Heart right ventricle (tissue), 16 donors: Measurements from ENCODE around the gene NFATC1. TPM values are rescaled to one million over a fixed set of nuclear protein-coding genes. Genes with fewer than 3 reads are reported as not detected.

Experiments used
- ATAC-seq, 8 donors: fragments of 200-7000 bp; cut with Tn5 transposase; one replicate each; pipeline ENCODE4 v1.9.1; 2020; ENCODE audit warnings: mild to moderate bottlenecking in 8 of 8, moderate library complexity in 8 of 8, moderate number of reproducible peaks in 1 of 8
- DNase-seq, 2 donors: peaks; one replicate each; pipeline ENCODE4 v3.0.0-alpha.2; 2020
- H3K27ac ChIP-seq, 10 donors: fragments of 200-600 bp; sonication (generic) in 2 of 10; one replicate each; pipeline versions ENCODE4 v1.5.0 to v1.8.0; 2020 to 2022; ENCODE audit warnings: mild to moderate bottlenecking in 3 of 10
- H3K27me3 ChIP-seq, 7 donors: fragments of 200-600 bp; one replicate each; pipeline ENCODE4 v1.8.0; 2021 to 2022; ENCODE audit warnings: mild to moderate bottlenecking in 2 of 7
- H3K36me3 ChIP-seq, 9 donors: fragments of 200-600 bp; sonication (generic) in 1 of 9; one replicate each; pipeline versions ENCODE4 v1.5.0 to v1.8.0; 2020 to 2022; ENCODE audit warnings: mild to moderate bottlenecking in 2 of 9
- H3K4me1 ChIP-seq, 9 donors: fragments of 200-600 bp; sonication (generic) in 1 of 9; one replicate each; pipeline versions ENCODE4 v1.5.0 to v1.8.0; 2020 to 2022; ENCODE audit warnings: mild to moderate bottlenecking in 4 of 9
- H3K4me3 ChIP-seq, 10 donors: fragments of 200-600 bp; sonication (generic) in 2 of 10; one replicate each; pipeline versions ENCODE4 v1.5.0 to v1.8.0; 2020 to 2022; ENCODE audit warnings: mild to moderate bottlenecking in 7 of 10, moderate library complexity in 2 of 10
- H3K9me3 ChIP-seq, 11 donors: fragments of 200-600 bp in 10 of 11; sonication (generic) in 2 of 11; one replicate each; pipeline versions ENCODE4 v1.5.0 to v1.8.0; 2013 to 2022; ENCODE audit warnings: mild to moderate bottlenecking in 2 of 11, control low read depth in 1 of 11, moderate library complexity in 1 of 11
- WGBS, 2 donors: extraction: QIAGEN DNeasy Blood & Tissue Kit; methylation state at CpG; one replicate each; pipeline ENCODE4 v1.1.7; 2013; ENCODE audit warnings: inconsistent platforms in 1 of 2; 5-methylcytosine and 5-hydroxymethylcytosine counted together
- intact Hi-C, 10 donors: fragments of 100-400 bp; cut with DNase I; formaldehyde crosslinking; loops; one replicate each; pipeline versions ENCODE4 v1.11.1 to v1.14.2; 2022
- polyA plus RNA-seq, 2 donors: library from polyadenylated mRNA; stranded (reverse); fragments of 200-250 nt; gene quantifications; one replicate each; pipeline ENCODE4 v1.2.3, GENCODE V29; 2013
- total RNA-seq, 10 donors: library from RNA; stranded (reverse); fragmentation: NEBNext Ultra II Directional in 3 of 10; extraction: Animal tissue kit (Norgen Biotek cat#: 25700) in 3 of 10; gene quantifications; one replicate each; pipeline versions ENCODE4 v1.2.1 to v1.2.4, GENCODE V29; 2021 to 2023
- TF ChIP-seq, protein P1 (sequence below), 9 donors: fragments of 200-600 bp; sonication (generic) in 2 of 9; IDR thresholded peaks; one replicate each; pipeline versions ENCODE4 v1.5.0 to v1.8.0; 2021 to 2022; ENCODE audit warnings: antibody characterized with exemption in 9 of 9, mild to moderate bottlenecking in 5 of 9, moderate library complexity in 1 of 9
- donor health status: Arrhythmogenic right ventricular cardiomyopathy.
- donor health status: ischemic (EF 13 %, LVEDD 7.1; RV severe dilation, severe dysfunction).
- donor health status: healthy with polysubstance abuse.
- donor health status: DM: no; HTN: yes; CAD: no.
- donor health status: DM: no; HTN: no; CAD: no.
- donor health status: ischemic (EF 25% LVEDD 6.9; RV normal size, moderate dysfunction).
- donor health status: ischemic (EF 25% LVEDD 5.7; RV mildly dilated, moderate dysfunction).
- donor health status: healthy.
- donor health status: DM: yes; HTN: yes; CAD: no.
- donor health status: Ischemic cardiomyopathy.
- donor health status: ischemic (EF 35%, LVEDD 5.7; RV mildly dilated, moderate dysfunction).
- donor health status: nonischemic (EF 11% LVEDD 7.7; RV severe dilation, severe dysfunction).
- donor health status: DM: yes; HTN: yes; CAD: no.
- donor health status: PGD.
- donor health status: ischemic (EF 29% LVEDD 5.4; RV normal size, mild dysfunction).
- donor health status: nonischemic (EF 23%, LVEDD 6.1; RV moderate dilation, normal function).

Gene NFATC1
- total and polyA plus RNA-seq, 12 donors, result 6.3 to 23.8 (median 18.6) TPM

DNA sequence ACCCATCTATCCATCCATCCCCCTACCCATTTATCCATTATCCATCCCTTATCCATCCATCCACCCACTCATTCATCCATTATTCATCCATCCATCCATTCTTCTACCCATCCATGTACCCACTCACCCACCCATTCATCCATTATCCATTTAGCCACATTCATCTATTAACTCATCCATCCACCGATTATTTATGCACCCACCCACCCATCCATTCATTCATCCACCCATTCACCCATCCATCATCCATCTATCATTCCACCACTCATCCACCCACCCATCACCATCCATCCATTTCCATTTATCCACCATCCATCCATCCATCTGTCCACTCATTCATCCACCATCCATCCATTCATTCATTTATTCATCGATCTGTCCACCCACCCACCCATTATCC, 146.5 kb downstream of the NFATC1 start:
- H3K36me3 ChIP-seq, result no peaks in the 10 kb centered on the region
- TF ChIP-seq, protein P1, sequence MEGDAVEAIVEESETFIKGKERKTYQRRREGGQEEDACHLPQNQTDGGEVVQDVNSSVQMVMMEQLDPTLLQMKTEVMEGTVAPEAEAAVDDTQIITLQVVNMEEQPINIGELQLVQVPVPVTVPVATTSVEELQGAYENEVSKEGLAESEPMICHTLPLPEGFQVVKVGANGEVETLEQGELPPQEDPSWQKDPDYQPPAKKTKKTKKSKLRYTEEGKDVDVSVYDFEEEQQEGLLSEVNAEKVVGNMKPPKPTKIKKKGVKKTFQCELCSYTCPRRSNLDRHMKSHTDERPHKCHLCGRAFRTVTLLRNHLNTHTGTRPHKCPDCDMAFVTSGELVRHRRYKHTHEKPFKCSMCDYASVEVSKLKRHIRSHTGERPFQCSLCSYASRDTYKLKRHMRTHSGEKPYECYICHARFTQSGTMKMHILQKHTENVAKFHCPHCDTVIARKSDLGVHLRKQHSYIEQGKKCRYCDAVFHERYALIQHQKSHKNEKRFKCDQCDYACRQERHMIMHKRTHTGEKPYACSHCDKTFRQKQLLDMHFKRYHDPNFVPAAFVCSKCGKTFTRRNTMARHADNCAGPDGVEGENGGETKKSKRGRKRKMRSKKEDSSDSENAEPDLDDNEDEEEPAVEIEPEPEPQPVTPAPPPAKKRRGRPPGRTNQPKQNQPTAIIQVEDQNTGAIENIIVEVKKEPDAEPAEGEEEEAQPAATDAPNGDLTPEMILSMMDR (IDR thresholded peaks at IDR 0.05), result no peak
- H3K27ac ChIP-seq, result no peak overlapping the region
- ATAC-seq (no peak), DNase-seq (no peak)
- H3K27me3 ChIP-seq, result peaks cover 0 to 16% (median 0%) of the 10 kb centered on the region in 7 donors
- 93 to 99% methylated on average over 2 of the region's 2 CpGs for WGBS, 2 donors
- intact Hi-C loops, result no loop called here
- H3K4me3 ChIP-seq, result no peak overlapping the region
- H3K4me1 ChIP-seq, result peaks cover 0 to 10% (median 4%) of the 10 kb centered on the region in 9 donors
- H3K9me3 ChIP-seq, result peaks cover 0 to 16% (median 0%) of the 10 kb centered on the region in 11 donors

GRCh38 chr18:79542876-79543750, 147.4 kb downstream of the NFATC1 start:
- Histone ChIP-seq H3K27me3 (peaks cover 0 to 25% (median 0%) of the 10 kb centered on the region in 7 donors), H3K27ac (no peak overlapping the region), H3K9me3 (peaks cover 0 to 8% (median 0%) of the 10 kb centered on the region in 11 donors), H3K4me1 (peaks cover 0 to 10% (median 4%) of the 10 kb centered on the region in 9 donors), H3K4me3 (no peak overlapping the region), H3K36me3 (no peaks in the 10 kb centered on the region)
- 82 to 84% methylated on average over 15 of the region's 15 CpGs for WGBS, 2 donors
- DNase-seq (no peak), ATAC-seq (peak in 7 of 8 donors; percentile 56 to 92 (median 76))
- TF ChIP-seq, protein P1 (IDR thresholded peaks at IDR 0.05), result no peak
- intact Hi-C loops, result no loop called here

DNA sequence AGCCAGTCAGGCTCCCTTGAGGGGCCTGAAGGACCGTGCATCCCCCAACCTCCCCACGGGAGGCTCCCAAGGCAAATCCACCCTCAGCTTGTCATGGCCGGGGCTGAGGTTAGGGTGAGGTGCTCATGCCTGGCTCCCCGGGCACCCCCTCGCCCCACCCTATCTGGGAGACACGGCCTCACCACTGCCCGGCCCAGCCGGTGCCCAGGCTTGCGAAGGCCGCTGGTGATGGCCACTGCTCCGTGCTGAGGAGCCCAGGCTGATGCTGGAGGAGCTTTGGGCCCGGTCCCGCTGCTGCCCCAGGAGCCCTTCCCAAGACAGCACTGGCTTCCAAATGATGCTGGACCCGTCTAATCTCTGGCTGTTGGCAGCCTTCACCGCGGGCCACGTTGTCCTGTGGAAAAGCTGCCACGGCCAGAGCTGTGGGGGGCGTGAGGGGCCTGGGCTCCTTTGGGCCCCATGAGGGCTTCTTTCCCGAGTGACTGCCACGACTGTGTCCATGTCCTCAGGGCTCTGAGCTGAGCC, 148.2 kb downstream of the NFATC1 start:
- TF ChIP-seq, protein P1 (IDR thresholded peaks at IDR 0.05), result no peak
- no peak overlapping the region for H3K27ac ChIP-seq
- no peaks in the 10 kb centered on the region for H3K36me3 ChIP-seq
- H3K4me3 ChIP-seq, result no peak overlapping the region
- 71 to 82% methylated on average over 21 of the region's 21 CpGs for WGBS, 2 donors
- peaks cover 0 to 31% (median 0%) of the 10 kb centered on the region in 7 donors for H3K27me3 ChIP-seq
- peaks cover 0 to under 1% (median 0%) of the 10 kb centered on the region in 11 donors for H3K9me3 ChIP-seq
- DNase-seq, result no peak
- H3K4me1 ChIP-seq, result peaks cover 0 to 10% (median 4%) of the 10 kb centered on the region in 9 donors
- intact Hi-C loops, result no loop called here
- peak in 5 of 8 donors; percentile 13 to 36 (median 17) for ATAC-seq

DNA sequence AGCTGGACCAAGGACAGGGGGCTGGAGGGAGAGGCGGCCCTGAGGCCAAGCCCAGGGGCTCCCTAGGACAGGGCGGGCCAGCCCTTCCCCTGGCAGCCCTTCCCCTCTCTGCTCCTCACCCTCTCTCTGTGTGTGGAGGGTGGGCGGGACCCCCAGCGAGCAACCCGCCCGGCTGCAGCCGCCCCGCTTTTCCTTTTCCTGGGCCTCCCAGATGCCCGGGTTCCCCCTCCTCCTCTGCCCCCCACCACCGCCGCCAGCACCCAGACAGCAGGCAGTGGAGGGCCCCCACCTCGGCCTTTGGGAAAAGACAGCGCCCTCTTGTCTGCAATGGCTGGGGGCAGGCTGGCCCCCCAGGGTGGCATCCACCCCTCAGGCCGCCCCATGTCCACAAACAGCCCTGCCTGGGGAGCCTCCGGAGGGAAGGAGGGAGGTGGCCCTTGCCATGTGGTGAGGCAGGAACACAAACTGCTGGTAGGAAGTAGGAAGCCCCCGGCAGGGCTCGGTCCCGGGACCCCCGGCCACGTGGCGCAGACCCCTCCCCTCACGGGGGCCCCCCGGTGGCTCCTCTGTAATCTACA, 148.7 kb downstream of the NFATC1 start:
- H3K36me3 ChIP-seq, result no peaks in the 10 kb centered on the region
- peaks cover 0 to 36% (median 0%) of the 10 kb centered on the region in 7 donors for H3K27me3 ChIP-seq
- H3K9me3 ChIP-seq, result no peaks in the 10 kb centered on the region
- DNase-seq (no peak), ATAC-seq (peak in 4 of 8 donors; percentile 25 to 54 (median 34))
- TF ChIP-seq, protein P1 (IDR thresholded peaks at IDR 0.05), result no peak
- peaks cover 0 to 10% (median 4%) of the 10 kb centered on the region in 9 donors for H3K4me1 ChIP-seq
- no peak overlapping the region for H3K27ac ChIP-seq
- intact Hi-C loops, result no loop called here
- 54 to 57% methylated on average over 19 to 23 of the region's 23 CpGs for WGBS, 2 donors
- H3K4me3 ChIP-seq, result no peak overlapping the region
